Smooth muscle cell (in vitro differentiated cells): ENCODE measurements around the gene SLC25A36. TPM values are rescaled to one million over a fixed set of nuclear protein-coding genes. Genes with fewer than 3 reads are reported as not detected.

Experiments used
- DNase-seq: peaks from one replicate; lab custom pipeline; 2025; ENCODE audit not compliant: unreplicated experiment; lab: John Stamatoyannopoulos, UW
- H2AFZ ChIP-seq: fragments of 200-600 bp; sonication (generic); 2 replicates; pipeline ENCODE4 v1.6.0; 2016; ENCODE audit warnings: antibody characterized with exemption, low read depth, mild to moderate bottlenecking
- H3F3A ChIP-seq: fragments of 200-600 bp; sonication (generic); 2 replicates; pipeline ENCODE4 v1.6.0; 2017; ENCODE audit warnings: antibody characterized with exemption, low read depth
- H3K27ac ChIP-seq: fragments of 200-600 bp; sonication (generic); 2 replicates; pipeline ENCODE4 v1.5.1; 2016; ENCODE audit warnings: low read depth, mild to moderate bottlenecking
- H3K27me3 ChIP-seq: fragments of 200-600 bp; sonication (generic); 2 replicates; pipeline ENCODE4 v1.6.1; 2016; ENCODE audit warnings: low read depth, mild to moderate bottlenecking
- H3K36me3 ChIP-seq: fragments of 200-600 bp; sonication (generic); 2 replicates; pipeline ENCODE4 v1.5.1; 2016; ENCODE audit warnings: low read depth
- H3K4me1 ChIP-seq: fragments of 200-600 bp; sonication (generic); 2 replicates; pipeline ENCODE4 v1.5.1; 2016; ENCODE audit warnings: low read depth
- H3K4me2 ChIP-seq: fragments of 200-600 bp; sonication (generic); 2 replicates; pipeline ENCODE4 v1.6.0; 2016; ENCODE audit warnings: mild to moderate bottlenecking
- H3K4me3 ChIP-seq: fragments of 200-600 bp; sonication (generic); 2 replicates; pipeline ENCODE4 v1.5.1; 2016; ENCODE audit warnings: mild to moderate bottlenecking
- H3K79me2 ChIP-seq: fragments of 200-600 bp; sonication (generic); 2 replicates; pipeline ENCODE4 v1.6.0; 2016; ENCODE audit warnings: low read depth, mild to moderate bottlenecking
- H3K9ac ChIP-seq: fragments of 200-600 bp; sonication (generic); 2 replicates; pipeline ENCODE4 v1.6.0; 2016; ENCODE audit warnings: low read depth
- H3K9me3 ChIP-seq: fragments of 200-600 bp; sonication (generic); replicated peaks from 2 replicates; pipeline ENCODE4 v1.5.1; 2016; ENCODE audit warnings: low read depth
- H4K20me1 ChIP-seq: fragments of 200-600 bp; sonication (generic); 2 replicates; pipeline ENCODE4 v1.6.0; 2016; ENCODE audit warnings: low read depth
- WGBS: methylation state at CpG from one replicate; pipeline ENCODE4 v1.1.7; 2016; ENCODE audit warnings: low lambda C conversion rate; 5-methylcytosine and 5-hydroxymethylcytosine counted together
- polyA plus RNA-seq: library from polyadenylated mRNA; unstranded; fragments of >200 nt; fragmentation: Nextera tagmentation; extraction: Ambion mirVana; gene quantifications from 2 replicates; pipeline ENCODE4 v1.2.1, GENCODE V29; 2016
- total RNA-seq: library from RNA; depleted of rRNA; stranded (reverse); fragments of >200 nt; gene quantifications from 2 replicates; pipeline ENCODE4 v1.2.3, GENCODE V29; 2014
- TF ChIP-seq, protein P1 (sequence below): fragments of 200-600 bp; sonication (generic); IDR thresholded peaks from 2 replicates; pipeline ENCODE4 v1.5.1; 2017; ENCODE audit warnings: borderline replicate concordance, mild to moderate bottlenecking, antibody characterized with exemption; ENCODE audit not compliant: insufficient read depth, poor library complexity, severe bottlenecking

Gene SLC25A36
- total and polyA plus RNA-seq, 2 experiments from 2014 or later: 27.6 to 79.2 TPM

DNA sequence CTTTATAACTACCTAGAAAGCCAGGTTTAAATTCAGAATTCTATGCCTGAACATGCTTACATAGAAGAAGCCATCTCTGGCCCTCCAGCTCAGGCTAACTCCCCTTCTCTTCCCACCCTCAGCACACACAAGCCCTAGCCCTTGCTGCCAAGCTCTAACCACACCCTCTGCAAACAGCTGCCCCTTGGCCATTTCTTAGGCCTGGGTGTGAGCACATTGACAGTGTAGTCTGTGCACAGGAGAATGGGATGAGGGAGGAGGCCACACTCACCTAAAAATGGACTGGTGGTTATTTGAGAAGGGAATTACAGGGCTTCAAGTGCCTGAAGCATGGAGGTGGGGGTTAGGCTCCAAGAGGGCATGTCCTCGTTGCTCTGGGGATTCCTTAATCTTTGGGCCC lies 42.3 kb upstream of the SLC25A36 start:
- WGBS: 100% methylated on average over 1 of the region's 1 CpG
- no peak for DNase-seq
- peaks cover 10% of the 10 kb centered on the region for H3K27me3 ChIP-seq

DNA sequence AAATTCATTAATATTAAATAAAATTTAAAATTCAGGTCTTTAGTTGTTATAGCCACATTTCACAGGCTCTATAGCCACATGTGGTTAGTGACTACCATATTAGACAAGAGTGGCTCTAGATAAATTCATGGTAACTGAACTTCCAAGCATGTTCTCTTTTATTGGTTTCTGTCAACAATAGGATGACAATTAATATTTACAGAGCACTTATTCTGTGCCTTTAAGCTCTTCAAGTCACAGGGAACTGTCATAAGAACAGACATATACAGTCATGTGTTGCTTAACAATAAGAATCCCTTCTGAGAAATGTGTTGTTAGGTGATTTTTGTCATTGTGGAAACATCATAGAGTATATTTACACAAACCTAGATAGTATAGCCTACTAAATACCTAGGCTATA lies 38.8 kb upstream of the SLC25A36 start:
- Histone ChIP-seq H3K9ac (no peak overlapping the region), H3K4me3 (no peak overlapping the region), H2AFZ (no peak overlapping the region), H3F3A (no peaks in the 10 kb centered on the region), H3K4me2 (no peak overlapping the region), H3K79me2 (no peaks in the 10 kb centered on the region), H3K27ac (no peak overlapping the region), H3K36me3 (no peaks in the 10 kb centered on the region), H3K4me1 (no peaks in the 10 kb centered on the region), H3K9me3 (no peaks in the 10 kb centered on the region), H4K20me1 (no peaks in the 10 kb centered on the region), H3K27me3 (peaks cover 4% of the 10 kb centered on the region)
- DNase-seq: no peak
- TF ChIP-seq, protein P1, sequence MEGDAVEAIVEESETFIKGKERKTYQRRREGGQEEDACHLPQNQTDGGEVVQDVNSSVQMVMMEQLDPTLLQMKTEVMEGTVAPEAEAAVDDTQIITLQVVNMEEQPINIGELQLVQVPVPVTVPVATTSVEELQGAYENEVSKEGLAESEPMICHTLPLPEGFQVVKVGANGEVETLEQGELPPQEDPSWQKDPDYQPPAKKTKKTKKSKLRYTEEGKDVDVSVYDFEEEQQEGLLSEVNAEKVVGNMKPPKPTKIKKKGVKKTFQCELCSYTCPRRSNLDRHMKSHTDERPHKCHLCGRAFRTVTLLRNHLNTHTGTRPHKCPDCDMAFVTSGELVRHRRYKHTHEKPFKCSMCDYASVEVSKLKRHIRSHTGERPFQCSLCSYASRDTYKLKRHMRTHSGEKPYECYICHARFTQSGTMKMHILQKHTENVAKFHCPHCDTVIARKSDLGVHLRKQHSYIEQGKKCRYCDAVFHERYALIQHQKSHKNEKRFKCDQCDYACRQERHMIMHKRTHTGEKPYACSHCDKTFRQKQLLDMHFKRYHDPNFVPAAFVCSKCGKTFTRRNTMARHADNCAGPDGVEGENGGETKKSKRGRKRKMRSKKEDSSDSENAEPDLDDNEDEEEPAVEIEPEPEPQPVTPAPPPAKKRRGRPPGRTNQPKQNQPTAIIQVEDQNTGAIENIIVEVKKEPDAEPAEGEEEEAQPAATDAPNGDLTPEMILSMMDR: no peak

More for the DNA sequence above, 42.3 kb upstream of the SLC25A36 start:
- Histone ChIP-seq H2AFZ (no peak overlapping the region), H3K4me2 (no peak overlapping the region), H3F3A (no peaks in the 10 kb centered on the region), H3K4me1 (no peaks in the 10 kb centered on the region), H3K36me3 (no peaks in the 10 kb centered on the region), H3K79me2 (no peaks in the 10 kb centered on the region), H3K4me3 (no peak overlapping the region), H4K20me1 (no peaks in the 10 kb centered on the region), H3K9me3 (no peaks in the 10 kb centered on the region), H3K9ac (no peak overlapping the region), H3K27ac (no peak overlapping the region)
- TF ChIP-seq, protein P1: no peak

DNA sequence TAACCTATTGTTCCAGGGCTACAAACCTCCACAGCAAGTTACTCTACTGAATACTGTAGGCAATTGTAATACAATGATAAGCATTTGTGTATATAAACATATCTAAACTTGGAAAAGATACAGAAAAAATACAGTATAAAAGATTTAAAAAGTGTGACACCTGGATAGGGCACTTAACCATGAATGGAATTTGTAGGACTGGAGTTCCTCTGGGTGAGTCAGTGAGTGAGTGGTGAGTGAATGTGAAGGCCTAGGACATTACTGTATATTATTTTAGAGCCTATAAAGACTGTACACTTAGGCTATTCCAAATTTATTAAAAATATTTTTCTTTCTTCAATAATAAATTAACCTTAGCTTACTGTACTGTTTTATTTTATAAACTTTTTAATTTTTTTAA lies 38.4 kb upstream of the SLC25A36 start:
- H3F3A ChIP-seq: no peaks in the 10 kb centered on the region
- no peak overlapping the region for H3K9ac ChIP-seq
- H3K4me1 ChIP-seq: no peaks in the 10 kb centered on the region
- H4K20me1 ChIP-seq: no peaks in the 10 kb centered on the region
- H3K4me3 ChIP-seq: no peak overlapping the region
- no peak overlapping the region for H2AFZ ChIP-seq
- no peak overlapping the region for H3K27ac ChIP-seq
- no peaks in the 10 kb centered on the region for H3K79me2 ChIP-seq
- TF ChIP-seq, protein P1: no peak
- H3K4me2 ChIP-seq: no peak overlapping the region
- H3K27me3 ChIP-seq: peaks cover 4% of the 10 kb centered on the region
- no peaks in the 10 kb centered on the region for H3K9me3 ChIP-seq
- H3K36me3 ChIP-seq: no peaks in the 10 kb centered on the region
- DNase-seq: no peak

DNA sequence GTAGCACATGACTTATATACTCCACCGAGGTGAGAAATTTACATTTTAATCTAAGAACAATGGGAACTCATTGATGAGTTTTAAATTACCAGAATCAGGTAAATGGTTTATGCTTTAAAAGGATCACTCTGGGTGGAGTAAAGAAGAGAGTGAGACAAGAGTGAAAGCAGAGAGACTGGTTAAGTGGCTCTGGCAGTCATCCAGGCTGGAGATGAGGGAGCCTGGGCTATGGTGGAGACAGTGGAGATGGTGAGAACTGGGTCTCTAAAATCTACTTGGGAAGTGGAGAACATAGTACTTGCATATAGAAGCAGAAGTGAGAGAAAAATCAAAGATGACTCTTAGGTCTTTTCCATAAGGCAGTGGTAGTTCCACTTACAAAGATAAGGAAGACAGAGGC lies 37.1 kb upstream of the SLC25A36 start:
- no peaks in the 10 kb centered on the region for H3K79me2 ChIP-seq
- no peak overlapping the region for H3K4me3 ChIP-seq
- no peak overlapping the region for H3K4me2 ChIP-seq
- no peak overlapping the region for H3K27ac ChIP-seq
- TF ChIP-seq, protein P1: no peak
- H3K4me1 ChIP-seq: no peaks in the 10 kb centered on the region
- H3F3A ChIP-seq: no peaks in the 10 kb centered on the region
- DNase-seq: no peak
- H3K9me3 ChIP-seq: no peaks in the 10 kb centered on the region
- no peaks in the 10 kb centered on the region for H3K36me3 ChIP-seq
- 75% methylated on average over 1 of the region's 1 CpG for WGBS
- H2AFZ ChIP-seq: no peak overlapping the region
- H4K20me1 ChIP-seq: no peaks in the 10 kb centered on the region
- H3K9ac ChIP-seq: no peak overlapping the region
- peaks cover 4% of the 10 kb centered on the region for H3K27me3 ChIP-seq
